Cerebellar nuclear complex (tissue), 1 donor: ENCODE measurements around the gene MTUS2.

Source experiments
- DNase-seq, 2 experiments: peaks; one replicate each; lab custom pipeline; 2025; lab: John Stamatoyannopoulos, UW

MTUS2 gene

GRCh38 chr13:29106651-29107050, 286.5 kb downstream of the MTUS2 start:
- DNase-seq: no peak

- DNase-seq: no peak
These were observed 288.1 kb downstream of the MTUS2 start for GRCh38 chr13:29108068-29108786.

- no peak for DNase-seq
These were observed 289.8 kb downstream of the MTUS2 start for GRCh38 chr13:29109987-29110386.

GRCh38 chr13:29111446-29111845, 291.3 kb downstream of the MTUS2 start:
- no peak for DNase-seq

GRCh38 chr13:29115842-29116241, 295.7 kb downstream of the MTUS2 start:
- DNase-seq: no peak

- DNase-seq: no peak
These were observed 297.5 kb downstream of the MTUS2 start for GRCh38 chr13:29117663-29118062.

GRCh38 chr13:29118471-29118870, 298.3 kb downstream of the MTUS2 start:
- no peak for DNase-seq

GRCh38 chr13:29125191-29125933, 305.2 kb downstream of the MTUS2 start:
- no peak for DNase-seq

GRCh38 chr13:29125934-29126424, 305.8 kb downstream of the MTUS2 start:
- no peak for DNase-seq

GRCh38 chr13:29129616-29130015, 309.5 kb downstream of the MTUS2 start:
- DNase-seq: no peak

- no peak for DNase-seq
These were observed 311.0 kb downstream of the MTUS2 start for GRCh38 chr13:29131159-29131558.

- no peak for DNase-seq
These were observed 311.9 kb downstream of the MTUS2 start for GRCh38 chr13:29131881-29132668.

- DNase-seq: no peak
These were observed 316.2 kb downstream of the MTUS2 start for GRCh38 chr13:29136341-29136740.

- no peak for DNase-seq
These were observed 316.9 kb downstream of the MTUS2 start for GRCh38 chr13:29137016-29137415.

GRCh38 chr13:29137995-29138394, 317.9 kb downstream of the MTUS2 start:
- DNase-seq: no peak

GRCh38 chr13:29140277-29140676, 320.1 kb downstream of the MTUS2 start:
- DNase-seq: no peak

GRCh38 chr13:29143847-29144246, 323.7 kb downstream of the MTUS2 start:
- DNase-seq: no peak

- no peak for DNase-seq
These were observed 334.3 kb downstream of the MTUS2 start for GRCh38 chr13:29154390-29154789.

- no peak for DNase-seq
These were observed 336.0 kb downstream of the MTUS2 start for GRCh38 chr13:29156136-29156535.

- DNase-seq: no peak
These were observed 339.7 kb downstream of the MTUS2 start for GRCh38 chr13:29159871-29160270.

- no peak for DNase-seq
These were observed 340.7 kb downstream of the MTUS2 start for GRCh38 chr13:29160862-29161261.

- DNase-seq: no peak
These were observed 341.5 kb downstream of the MTUS2 start for GRCh38 chr13:29161676-29162075.
